ENCODE measurements around the gene PAK2.

The PAK2 gene

GRCh38 chr3:196697270-196697669 lies 42.4 kb upstream of the PAK2 start:
- H3K27ac ChIP-seq, result no peak overlapping the region
- TF ChIP-seq CTCF (IDR thresholded peaks at IDR 0.05), result no peak
- no peak for TF ChIP-seq ZFX (IDR thresholded peaks at IDR 0.05; ENCODE audit: borderline replicate concordance)

- no peak for TF ChIP-seq CTCF (IDR thresholded peaks at IDR 0.05)
- no peak for TF ChIP-seq ZFX (IDR thresholded peaks at IDR 0.05; ENCODE audit: borderline replicate concordance)
- H3K27ac ChIP-seq, result no peak overlapping the region
These were observed 39.9 kb upstream of the PAK2 start for GRCh38 chr3:196699749-196700148.

DNA sequence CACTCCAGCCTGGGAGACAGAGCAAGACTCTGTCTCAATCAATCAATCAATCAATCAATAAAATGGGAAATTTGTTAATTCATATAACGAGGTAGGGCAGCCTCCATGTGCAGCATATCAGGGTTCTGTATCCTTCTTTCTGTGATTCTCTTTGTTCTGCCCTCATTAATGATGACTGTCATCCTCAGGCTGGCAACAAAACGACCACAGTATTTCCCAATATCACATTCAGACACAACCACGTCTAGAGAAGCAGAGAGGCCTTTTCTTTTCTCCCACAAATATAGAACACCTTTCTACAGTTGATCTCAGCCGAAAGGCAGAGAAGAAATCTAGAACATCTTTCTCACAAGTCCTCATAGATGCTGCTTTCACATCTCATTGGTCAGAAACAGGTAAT lies 38.9 kb upstream of the PAK2 start:
- TF ChIP-seq CTCF (IDR thresholded peaks at IDR 0.05) (no peak), ZFX (IDR thresholded peaks at IDR 0.05; ENCODE audit: borderline replicate concordance) (no peak)
- H3K27ac ChIP-seq, result no peak overlapping the region

GRCh38 chr3:196706327-196706726 lies 33.3 kb upstream of the PAK2 start:
- TF ChIP-seq ZFX (IDR thresholded peaks at IDR 0.05; ENCODE audit: borderline replicate concordance) (no peak), CTCF (IDR thresholded peaks at IDR 0.05) (no peak)
- no peak overlapping the region for H3K27ac ChIP-seq

DNA sequence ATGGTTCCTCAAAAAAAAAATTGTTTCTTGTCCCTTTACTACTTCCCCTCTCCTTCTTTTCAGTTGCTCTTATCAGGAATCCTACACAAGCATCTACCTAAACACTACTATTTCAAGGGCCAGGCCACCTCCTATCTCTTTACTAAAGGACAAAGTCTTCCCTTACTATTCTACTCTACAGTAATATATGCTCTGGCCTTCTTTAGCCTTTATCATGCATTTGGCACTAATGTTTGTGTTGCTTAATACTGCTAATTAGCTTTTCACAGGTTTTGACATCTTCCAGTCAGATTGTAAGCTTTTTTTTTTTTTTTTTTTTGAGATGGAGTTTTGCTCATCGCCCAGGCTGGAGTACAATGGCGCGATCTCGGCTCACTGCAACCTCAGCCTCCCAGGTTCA lies 32.9 kb upstream of the PAK2 start:
- TF ChIP-seq ZFX (IDR thresholded peaks at IDR 0.05; ENCODE audit: borderline replicate concordance) (no peak), CTCF (IDR thresholded peaks at IDR 0.05) (no peak)
- no peak overlapping the region for H3K27ac ChIP-seq

DNA sequence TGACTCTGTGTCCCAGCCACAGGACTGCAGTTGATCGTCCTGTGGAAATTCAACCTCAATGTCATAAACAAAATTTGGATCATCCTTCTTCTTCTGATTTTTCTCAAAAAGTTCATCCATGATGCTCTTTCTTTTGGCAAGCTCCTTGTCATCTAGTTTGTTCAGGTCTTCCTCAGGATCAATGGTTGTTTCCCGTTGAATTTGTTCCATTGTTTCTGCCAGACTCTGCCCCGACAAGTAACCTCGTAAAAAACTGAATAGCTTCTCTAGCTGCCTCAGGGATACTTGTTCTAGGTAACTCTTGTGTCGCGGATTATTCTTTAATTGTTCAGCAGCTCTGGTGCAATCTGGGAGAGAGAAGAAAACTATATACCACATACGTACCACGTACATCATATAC lies 32.1 kb upstream of the PAK2 start:
- TF ChIP-seq ZFX (IDR thresholded peaks at IDR 0.05; ENCODE audit: borderline replicate concordance) (no peak), CTCF (IDR thresholded peaks at IDR 0.05) (no peak)
- no peak overlapping the region for H3K27ac ChIP-seq

- H3K27ac ChIP-seq, result no peak overlapping the region
- no peak for TF ChIP-seq CTCF (IDR thresholded peaks at IDR 0.05)
- no peak for TF ChIP-seq ZFX (IDR thresholded peaks at IDR 0.05; ENCODE audit: borderline replicate concordance)
These were observed 31.2 kb upstream of the PAK2 start for GRCh38 chr3:196708467-196708866.
